Ishikawa (cell line): ENCODE results near the gene DAB1.

ENCODE experiments used
- CEBPB ChIP-seq: IDR thresholded peaks from 2 replicates; pipeline ENCODE4 v1.6.1; 2012
- CREB1 ChIP-seq: IDR thresholded peaks from 2 replicates; pipeline ENCODE4 v1.6.1; 2012; ENCODE audit warnings: low read depth
- EGR1 ChIP-seq: IDR thresholded peaks from 2 replicates; pipeline ENCODE4 v1.6.1; 2012
- EP300 ChIP-seq: IDR thresholded peaks from 2 replicates; pipeline ENCODE4 v1.6.1; 2012; ENCODE audit warnings: borderline replicate concordance
- FOXM1 ChIP-seq: IDR thresholded peaks from 2 replicates; pipeline ENCODE4 v1.6.1; 2012; ENCODE audit warnings: low read depth, borderline replicate concordance
- MAX ChIP-seq: IDR thresholded peaks from 2 replicates; pipeline ENCODE4 v1.6.1; 2012
- NFIC ChIP-seq: IDR thresholded peaks from 2 replicates; pipeline ENCODE4 v1.6.1; 2012
- RAD21 ChIP-seq: IDR thresholded peaks from 2 replicates; pipeline ENCODE4 v1.6.1; 2012; ENCODE audit warnings: low read depth
- REST ChIP-seq: IDR thresholded peaks from 2 replicates; pipeline ENCODE4 v1.6.1; 2012; ENCODE audit warnings: low read depth, mild to moderate bottlenecking
- TAF1 ChIP-seq: IDR thresholded peaks from 2 replicates; pipeline ENCODE4 v1.6.1; 2012; ENCODE audit warnings: low read depth, mild to moderate bottlenecking
- TCF12 ChIP-seq: IDR thresholded peaks from 2 replicates; pipeline ENCODE4 v1.6.1; 2012; ENCODE audit warnings: low read depth
- TEAD4 ChIP-seq: IDR thresholded peaks from 2 replicates; pipeline ENCODE4 v1.6.1; 2012
- YY1 ChIP-seq: IDR thresholded peaks from 2 replicates; pipeline ENCODE4 v1.6.1; 2012; ENCODE audit warnings: low read depth
- ZBTB7A ChIP-seq: IDR thresholded peaks from 2 replicates; pipeline ENCODE4 v1.6.1; 2012; ENCODE audit warnings: low read depth
- TF ChIP-seq, protein P1 (sequence below): IDR thresholded peaks from 2 replicates; pipeline ENCODE4 v1.6.1; 2012

Gene DAB1

DNA sequence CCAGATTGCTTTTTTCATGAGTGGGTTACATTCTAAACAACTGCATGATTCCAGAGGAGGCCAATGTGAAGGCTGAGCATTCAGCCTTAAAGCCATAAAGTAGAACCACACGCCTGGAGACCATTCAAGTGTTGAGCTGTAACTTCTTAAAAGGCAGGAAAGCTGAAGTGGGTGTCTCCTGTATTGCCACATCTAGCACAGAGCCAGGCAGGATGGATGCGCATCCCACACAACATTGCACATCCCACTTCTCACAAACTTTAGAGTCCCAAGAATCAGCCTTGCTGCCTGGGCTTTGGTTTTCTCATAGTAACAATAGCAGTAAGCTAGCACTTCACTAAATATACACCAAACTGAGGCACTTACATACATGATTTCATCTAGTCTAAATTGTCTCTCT lies 151.7 kb downstream of the DAB1 start:
- TF ChIP-seq EP300 (no peak), CREB1 (no peak), EGR1 (no peak), TEAD4 (no peak), RAD21 (no peak), NFIC (no peak), CEBPB (no peak), FOXM1 (no peak), YY1 (no peak), TAF1 (no peak), ZBTB7A (no peak)
- TF ChIP-seq, protein P1, sequence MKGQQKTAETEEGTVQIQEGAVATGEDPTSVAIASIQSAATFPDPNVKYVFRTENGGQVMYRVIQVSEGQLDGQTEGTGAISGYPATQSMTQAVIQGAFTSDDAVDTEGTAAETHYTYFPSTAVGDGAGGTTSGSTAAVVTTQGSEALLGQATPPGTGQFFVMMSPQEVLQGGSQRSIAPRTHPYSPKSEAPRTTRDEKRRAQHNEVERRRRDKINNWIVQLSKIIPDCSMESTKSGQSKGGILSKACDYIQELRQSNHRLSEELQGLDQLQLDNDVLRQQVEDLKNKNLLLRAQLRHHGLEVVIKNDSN, result no peak

GRCh38 chr1:57270927-57271698 lies 152.7 kb downstream of the DAB1 start:
- no peak for TF ChIP-seq MAX
- no peak for TF ChIP-seq FOXM1
- TF ChIP-seq YY1, result no peak
- TF ChIP-seq, protein P1, result no peak
- TF ChIP-seq TCF12, result no peak
- no peak for TF ChIP-seq REST
- TF ChIP-seq TAF1, result no peak
- TF ChIP-seq NFIC, result no peak
- TF ChIP-seq ZBTB7A, result no peak
- no peak for TF ChIP-seq EGR1
- TF ChIP-seq CREB1, result no peak
- TF ChIP-seq CEBPB, result no peak
- no peak for TF ChIP-seq RAD21
- no peak for TF ChIP-seq EP300
- no peak for TF ChIP-seq TEAD4

DNA sequence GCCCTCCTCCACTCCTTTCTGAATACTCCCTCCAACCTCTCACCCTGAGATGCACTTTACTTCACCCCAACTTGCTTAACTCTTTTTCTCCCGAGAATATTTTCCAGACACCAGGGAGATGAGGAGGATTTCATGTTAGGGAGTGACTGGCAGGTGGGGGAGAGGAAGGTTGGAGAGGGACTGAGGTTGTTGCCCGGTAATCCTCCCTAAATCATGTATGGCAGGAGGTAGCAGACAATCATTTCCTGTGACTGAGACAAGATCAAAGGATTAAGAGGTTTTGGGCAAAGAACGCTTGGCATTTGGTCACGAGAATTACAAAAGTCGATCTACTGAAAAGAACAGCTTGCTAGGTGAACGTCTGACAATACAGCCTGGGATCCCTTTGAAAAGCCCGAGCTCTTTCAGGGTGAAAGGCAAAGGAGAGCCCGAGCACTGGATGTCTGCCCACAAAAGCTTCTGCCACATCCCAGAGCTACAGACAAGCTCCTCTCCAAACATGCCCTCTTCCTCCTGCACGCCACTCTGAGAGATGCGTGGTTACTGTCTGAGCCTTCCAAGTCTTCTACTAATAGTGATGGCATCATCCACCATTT lies 154.1 kb downstream of the DAB1 start:
- TF ChIP-seq ZBTB7A (no peak), YY1 (no peak), TCF12 (no peak), NFIC (no peak), REST (no peak), EP300 (no peak), TEAD4 (no peak), EGR1 (no peak), CEBPB (no peak), TAF1 (no peak), MAX (no peak), RAD21 (no peak), FOXM1 (no peak)
- TF ChIP-seq, protein P1, result no peak

DNA sequence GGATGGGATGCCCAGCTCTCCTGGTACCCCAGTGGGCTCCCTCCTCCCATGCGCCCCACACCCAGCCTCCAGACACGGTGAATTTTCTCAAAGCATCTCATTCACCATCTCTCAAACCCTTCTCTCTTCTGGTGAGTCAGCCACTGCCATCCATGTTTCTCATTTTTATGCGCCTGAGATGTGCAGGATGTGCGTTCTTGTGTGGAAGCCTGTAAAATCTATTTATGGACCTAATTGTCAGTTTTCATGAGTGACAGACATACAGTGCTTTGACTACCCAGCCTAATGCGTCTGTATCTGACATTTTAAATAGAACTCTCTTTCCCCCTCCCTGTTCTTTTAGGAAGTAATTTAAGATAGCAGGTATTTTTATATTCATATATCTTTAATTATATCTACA lies 158.8 kb downstream of the DAB1 start:
- TF ChIP-seq, protein P1, result no peak
- TF ChIP-seq YY1 (no peak), CEBPB (no peak), EP300 (no peak), ZBTB7A (no peak), MAX (no peak), TAF1 (no peak), FOXM1 (no peak), REST (no peak), TCF12 (no peak), NFIC (no peak), CREB1 (no peak), EGR1 (no peak), RAD21 (no peak), TEAD4 (no peak)
